ENCODE data around the gene ZBTB37.

ZBTB37 gene

GRCh38 chr1:173894189-173894588 lies 26.0 kb downstream of the ZBTB37 start:
- Histone ChIP-seq H3K4me3 (ENCODE audit: low read length) (no peak overlapping the region), H3K9me2 (replicated peaks; ENCODE audit: control insufficient read depth, low read length) (no peaks in the 10 kb centered on the region; the same call in 1 of the 2 replicates), H3K27me3 (ENCODE audit: control insufficient read depth, low read length) (no peaks in the 10 kb centered on the region), H3K36me3 (ENCODE audit: control insufficient read depth, low read length) (peaks cover under 1% of the 10 kb centered on the region; the same call in 1 of the 2 replicates), H3K79me2 (ENCODE audit: control insufficient read depth, low read length) (no peaks in the 10 kb centered on the region), H4K20me1 (ENCODE audit: control insufficient read depth, insufficient read depth, low read depth, low read length) (no peaks in the 10 kb centered on the region), H3K27ac (ENCODE audit: low read depth, low read length) (no peak overlapping the region), H3K4me2 (ENCODE audit: low read length) (no peak overlapping the region), H3F3A (ENCODE audit: control insufficient read depth, insufficient read depth) (no peaks in the 10 kb centered on the region), H3K4me1 (ENCODE audit: control insufficient read depth, low read length) (peaks cover 16% of the 10 kb centered on the region), H3K9me3 (ENCODE audit: control insufficient read depth, insufficient read depth, low read length) (no peaks in the 10 kb centered on the region)
- TF ChIP-seq CTCF (IDR thresholded peaks at IDR 0.05; ENCODE audit: low read depth, low read length, poor library complexity, severe bottlenecking) (no peak), EZH2phosphoT487 (IDR thresholded peaks at IDR 0.05; ENCODE audit: borderline replicate concordance, low read length) (no peak)

- Histone ChIP-seq H3K27me3 (ENCODE audit: control insufficient read depth, low read length) (no peaks in the 10 kb centered on the region), H3K9me3 (ENCODE audit: control insufficient read depth, insufficient read depth, low read length) (no peaks in the 10 kb centered on the region), H3K27ac (ENCODE audit: low read depth, low read length) (no peak overlapping the region), H3K4me3 (ENCODE audit: low read length) (no peak overlapping the region), H3K9me2 (replicated peaks; ENCODE audit: control insufficient read depth, low read length) (no peaks in the 10 kb centered on the region), H4K20me1 (ENCODE audit: control insufficient read depth, insufficient read depth, low read depth, low read length) (no peaks in the 10 kb centered on the region), H3K4me2 (ENCODE audit: low read length) (no peak overlapping the region), H3F3A (ENCODE audit: control insufficient read depth, insufficient read depth) (no peaks in the 10 kb centered on the region), H3K4me1 (ENCODE audit: control insufficient read depth, low read length) (peaks cover 28% of the 10 kb centered on the region), H3K79me2 (ENCODE audit: control insufficient read depth, low read length) (no peaks in the 10 kb centered on the region), H3K36me3 (ENCODE audit: control insufficient read depth, low read length) (no peaks in the 10 kb centered on the region)
- TF ChIP-seq CTCF (IDR thresholded peaks at IDR 0.05; ENCODE audit: low read depth, low read length, poor library complexity, severe bottlenecking): no peak
- TF ChIP-seq EZH2phosphoT487 (IDR thresholded peaks at IDR 0.05; ENCODE audit: borderline replicate concordance, low read length): no peak
Measured at GRCh38 chr1:173900427-173900826, 32.2 kb downstream of the ZBTB37 start.

GRCh38 chr1:173900992-173901391 lies 32.8 kb downstream of the ZBTB37 start:
- Histone ChIP-seq H3K9me2 (replicated peaks; ENCODE audit: control insufficient read depth, low read length) (no peaks in the 10 kb centered on the region), H3K36me3 (ENCODE audit: control insufficient read depth, low read length) (no peaks in the 10 kb centered on the region), H3K9me3 (ENCODE audit: control insufficient read depth, insufficient read depth, low read length) (no peaks in the 10 kb centered on the region), H3K4me1 (ENCODE audit: control insufficient read depth, low read length) (peaks cover 28% of the 10 kb centered on the region), H3F3A (ENCODE audit: control insufficient read depth, insufficient read depth) (no peaks in the 10 kb centered on the region), H3K4me2 (ENCODE audit: low read length) (no peak overlapping the region), H3K79me2 (ENCODE audit: control insufficient read depth, low read length) (no peaks in the 10 kb centered on the region), H3K4me3 (ENCODE audit: low read length) (no peak overlapping the region), H3K27ac (ENCODE audit: low read depth, low read length) (no peak overlapping the region), H3K27me3 (ENCODE audit: control insufficient read depth, low read length) (no peaks in the 10 kb centered on the region), H4K20me1 (ENCODE audit: control insufficient read depth, insufficient read depth, low read depth, low read length) (no peaks in the 10 kb centered on the region)
- no peak for TF ChIP-seq CTCF (IDR thresholded peaks at IDR 0.05; ENCODE audit: low read depth, low read length, poor library complexity, severe bottlenecking)
- TF ChIP-seq EZH2phosphoT487 (IDR thresholded peaks at IDR 0.05; ENCODE audit: borderline replicate concordance, low read length): no peak
